IMR-90 (cell line): ENCODE results near the gene PANK4.

Source experiments
- CHD1 ChIP-seq: IDR thresholded peaks from 2 replicates; pipeline ENCODE4 v1.6.1; 2012; ENCODE audit warnings: low read depth, low read length, improper control_type of control experiment
- MAFK ChIP-seq: IDR thresholded peaks from 2 replicates; pipeline ENCODE4 v1.6.1; 2012; ENCODE audit warnings: low read depth, low read length, improper control_type of control experiment
- MXI1 ChIP-seq: IDR thresholded peaks from 2 replicates; pipeline ENCODE4 v1.6.1; 2012; ENCODE audit warnings: low read depth, mild to moderate bottlenecking, low read length, moderate library complexity, borderline replicate concordance
- POLR2A ChIP-seq: IDR thresholded peaks from 2 replicates; pipeline ENCODE4 v1.6.1; 2012; ENCODE audit warnings: mild to moderate bottlenecking, low read depth, low read length
- RAD21 ChIP-seq: IDR thresholded peaks from 2 replicates; pipeline ENCODE4 v1.6.1; 2012; ENCODE audit warnings: low read length, improper control_type of control experiment
- RFX5 ChIP-seq: IDR thresholded peaks from 2 replicates; pipeline ENCODE4 v1.8.0; 2012; ENCODE audit warnings: low read depth, mild to moderate bottlenecking, low read length, moderate library complexity
- TF ChIP-seq, protein P1 (sequence below): conservative IDR thresholded peaks from 2 replicates; pipeline ENCODE4 v1.5.1; 2012; ENCODE audit warnings: mild to moderate bottlenecking, low read depth, low read length, improper control_type of control experiment

DNA sequence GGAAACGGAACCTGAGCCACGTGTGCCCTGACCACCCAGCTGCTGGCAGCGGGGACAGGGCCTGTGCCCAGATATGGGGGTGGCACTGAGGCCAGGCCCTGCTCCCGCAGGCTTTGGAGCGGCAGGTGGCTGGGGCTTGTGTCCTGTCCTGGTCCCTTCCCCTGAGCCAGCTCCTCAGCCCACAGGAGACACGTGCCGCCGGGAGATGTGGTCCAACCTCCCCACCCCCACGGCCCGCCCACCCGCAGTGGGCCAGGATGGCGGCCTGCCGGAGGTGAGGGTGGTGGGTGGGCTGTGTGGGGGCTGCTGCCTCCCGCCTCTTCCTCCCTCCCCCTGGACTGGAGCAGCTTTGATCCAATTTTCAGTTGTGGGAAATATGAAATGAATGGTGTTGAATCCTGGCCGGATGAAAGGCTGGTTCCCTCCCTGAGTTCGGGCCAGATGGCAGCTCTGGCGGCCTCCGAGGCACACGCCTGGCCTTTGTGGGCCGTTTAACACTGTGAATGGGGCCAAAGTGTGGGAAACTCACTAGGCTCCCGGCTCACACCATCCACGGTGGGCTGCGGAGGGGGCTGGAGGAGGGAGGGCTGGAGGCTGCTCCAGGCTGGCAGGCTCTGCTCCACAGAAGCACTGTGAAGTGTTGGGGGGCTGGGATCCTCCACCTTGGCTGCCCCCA lies 6.2 kb upstream of the PANK4 start:
- TF ChIP-seq, protein P1, sequence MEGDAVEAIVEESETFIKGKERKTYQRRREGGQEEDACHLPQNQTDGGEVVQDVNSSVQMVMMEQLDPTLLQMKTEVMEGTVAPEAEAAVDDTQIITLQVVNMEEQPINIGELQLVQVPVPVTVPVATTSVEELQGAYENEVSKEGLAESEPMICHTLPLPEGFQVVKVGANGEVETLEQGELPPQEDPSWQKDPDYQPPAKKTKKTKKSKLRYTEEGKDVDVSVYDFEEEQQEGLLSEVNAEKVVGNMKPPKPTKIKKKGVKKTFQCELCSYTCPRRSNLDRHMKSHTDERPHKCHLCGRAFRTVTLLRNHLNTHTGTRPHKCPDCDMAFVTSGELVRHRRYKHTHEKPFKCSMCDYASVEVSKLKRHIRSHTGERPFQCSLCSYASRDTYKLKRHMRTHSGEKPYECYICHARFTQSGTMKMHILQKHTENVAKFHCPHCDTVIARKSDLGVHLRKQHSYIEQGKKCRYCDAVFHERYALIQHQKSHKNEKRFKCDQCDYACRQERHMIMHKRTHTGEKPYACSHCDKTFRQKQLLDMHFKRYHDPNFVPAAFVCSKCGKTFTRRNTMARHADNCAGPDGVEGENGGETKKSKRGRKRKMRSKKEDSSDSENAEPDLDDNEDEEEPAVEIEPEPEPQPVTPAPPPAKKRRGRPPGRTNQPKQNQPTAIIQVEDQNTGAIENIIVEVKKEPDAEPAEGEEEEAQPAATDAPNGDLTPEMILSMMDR, result no peak
- TF ChIP-seq RAD21 (no peak), MAFK (no peak), POLR2A (no peak), CHD1 (no peak), MXI1 (no peak), RFX5 (no peak)
